NCI-H2107 (cell line): ENCODE results near the gene WAC.
"Not testable (repeated sequence)": the region's sequence is repeated elsewhere in the genome, so short reads cannot be mapped to it uniquely, and the experiment has no call there.

ENCODE experiments used
- DNase-seq: peaks from one replicate; lab custom pipeline; 2025; lab: John Stamatoyannopoulos, UW

WAC gene

DNA sequence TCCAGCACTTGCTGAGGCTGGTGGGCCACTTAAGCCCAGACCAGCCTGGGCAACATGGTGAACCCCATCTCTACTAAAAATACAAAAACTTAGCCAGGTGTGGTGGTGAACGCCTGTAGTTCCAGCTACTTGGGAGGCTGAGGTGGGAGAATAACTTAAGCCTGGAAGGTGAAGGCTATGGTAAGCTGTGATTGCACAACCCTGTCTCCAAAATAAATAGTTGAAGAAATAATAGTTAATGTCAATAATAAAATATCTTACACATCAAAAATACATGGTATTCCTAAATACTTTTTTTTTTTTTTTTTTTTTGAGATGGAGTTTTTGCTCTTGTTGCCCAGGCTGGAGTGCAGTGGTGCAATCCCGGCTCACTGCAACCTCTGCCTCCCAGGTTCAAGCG is 76.7 kb downstream of the WAC start:
- not testable (repeated sequence) for DNase-seq

DNA sequence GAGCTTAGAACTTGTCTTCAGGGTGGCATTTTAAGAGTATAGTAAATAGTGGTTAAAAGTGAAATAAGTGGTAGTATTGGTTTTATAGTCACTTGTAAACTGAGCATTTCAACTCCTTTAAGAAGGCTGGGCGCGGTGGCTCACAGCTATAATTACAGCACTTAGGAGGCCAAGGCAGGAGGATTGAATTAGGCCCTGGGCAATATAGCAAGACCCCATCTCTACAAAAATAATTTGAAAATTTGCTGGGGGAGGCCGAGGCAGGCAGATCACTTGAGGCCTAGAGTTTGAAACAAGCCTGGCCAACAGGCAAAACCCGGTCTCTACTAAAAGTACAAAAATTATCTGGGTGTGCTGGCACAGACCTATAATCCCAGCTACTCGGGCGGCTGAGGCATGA is 80.0 kb downstream of the WAC start:
- DNase-seq = no peak

DNA sequence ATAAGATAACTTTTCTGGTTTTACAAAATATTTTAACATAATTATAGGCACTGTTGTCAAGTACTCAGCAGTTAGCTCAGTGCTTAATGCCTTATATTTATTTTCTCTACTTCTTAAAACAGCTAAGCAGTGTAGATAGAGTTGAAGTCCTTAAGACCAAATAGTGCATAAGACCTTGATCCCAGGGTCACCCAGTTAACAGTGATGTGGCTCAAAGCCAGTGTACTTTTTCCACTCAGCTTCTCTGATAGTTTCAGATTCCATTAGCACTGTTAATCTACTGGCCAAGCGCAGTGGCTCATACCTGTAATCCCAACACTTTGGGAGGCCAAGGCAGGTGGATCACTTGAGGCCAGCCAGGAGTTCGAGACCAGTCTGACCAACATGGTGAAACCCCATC is 83.6 kb downstream of the WAC start:
- no peak for DNase-seq

DNA sequence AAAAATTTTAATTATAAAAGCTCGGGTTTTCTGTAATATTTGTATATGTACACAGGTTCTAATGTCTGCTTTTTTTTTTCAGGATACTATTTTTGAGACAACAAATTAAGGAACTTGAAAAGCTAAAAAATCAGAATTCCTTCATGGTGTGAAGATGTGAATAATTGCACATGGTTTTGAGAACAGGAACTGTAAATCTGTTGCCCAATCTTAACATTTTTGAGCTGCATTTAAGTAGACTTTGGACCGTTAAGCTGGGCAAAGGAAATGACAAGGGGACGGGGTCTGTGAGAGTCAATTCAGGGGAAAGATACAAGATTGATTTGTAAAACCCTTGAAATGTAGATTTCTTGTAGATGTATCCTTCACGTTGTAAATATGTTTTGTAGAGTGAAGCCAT is 86.5 kb downstream of the WAC start:
- no peak for DNase-seq

DNA sequence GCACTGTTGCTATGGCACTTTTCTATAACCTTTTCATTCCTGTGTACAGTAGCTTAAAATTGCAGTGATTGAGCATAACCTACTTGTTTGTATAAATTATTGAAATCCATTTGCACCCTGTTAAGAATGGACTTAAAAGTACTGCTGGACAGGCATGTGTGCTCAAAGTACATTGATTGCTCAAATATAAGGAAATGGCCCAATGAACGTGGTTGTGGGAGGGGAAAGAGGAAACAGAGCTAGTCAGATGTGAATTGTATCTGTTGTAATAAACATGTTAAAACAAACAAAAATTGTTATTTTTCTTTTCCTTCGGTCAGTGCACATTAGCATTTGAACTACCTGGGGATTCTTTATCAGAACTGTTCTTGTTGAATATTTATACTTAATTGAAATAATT is 87.3 kb downstream of the WAC start:
- DNase-seq = no peak

DNA sequence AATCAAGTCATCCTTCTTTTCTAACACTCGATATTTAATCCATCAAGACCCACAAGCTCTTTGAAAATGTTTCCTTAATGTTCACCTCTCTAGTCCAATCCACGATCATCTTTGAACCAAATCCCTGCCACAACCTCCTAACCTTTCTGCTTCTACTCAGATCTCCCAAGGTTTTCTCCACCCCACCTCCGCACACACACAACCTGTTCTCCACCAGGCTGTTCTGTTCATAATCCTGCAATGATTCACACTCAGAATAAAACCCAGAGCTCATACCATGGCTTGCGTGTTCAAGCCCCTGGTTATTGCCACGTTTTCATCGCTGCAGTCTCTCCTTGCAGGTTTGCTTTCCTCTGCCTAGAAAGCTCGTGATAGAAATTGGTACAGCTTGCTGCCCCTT is 90.6 kb downstream of the WAC start:
- DNase-seq = no peak

DNA sequence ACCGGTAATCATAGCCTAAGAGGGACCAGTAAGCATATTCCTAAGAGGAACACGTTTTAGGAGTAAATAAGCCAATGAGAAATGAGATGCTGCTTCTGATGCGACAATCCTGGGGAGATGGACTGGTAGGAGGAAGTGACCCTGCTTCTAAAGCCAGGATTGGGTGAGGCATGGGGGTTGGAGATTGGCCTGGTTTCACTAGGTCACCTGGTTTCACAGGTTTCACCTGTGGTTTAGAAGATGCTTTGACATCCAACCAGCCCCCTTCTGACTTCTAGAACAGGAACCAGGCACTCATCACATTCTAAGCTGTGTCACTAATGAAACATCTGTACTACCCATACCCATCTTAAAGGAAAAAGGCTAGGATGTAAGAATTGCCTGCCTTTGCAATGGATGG is 91.4 kb downstream of the WAC start:
- DNase-seq = no peak

DNA sequence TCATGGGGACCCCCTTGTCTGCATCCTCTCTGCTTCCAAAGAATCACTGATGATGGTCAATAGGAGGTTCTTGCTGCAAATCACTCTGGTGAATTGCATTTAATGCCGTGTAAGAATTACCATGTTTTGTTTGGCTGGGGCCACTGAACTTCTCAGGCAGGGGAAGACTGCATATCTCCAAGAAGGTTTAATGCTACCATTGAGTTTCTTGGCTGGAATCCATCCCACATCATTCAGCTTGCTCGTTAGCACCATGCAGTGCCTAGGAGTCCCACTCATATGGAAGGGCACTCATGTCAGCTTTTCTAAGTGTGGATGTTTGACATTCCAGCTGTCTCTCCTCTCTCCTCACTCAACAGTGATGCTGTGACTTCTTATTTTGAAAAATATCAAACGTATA is 94.2 kb downstream of the WAC start:
- no peak for DNase-seq

DNA sequence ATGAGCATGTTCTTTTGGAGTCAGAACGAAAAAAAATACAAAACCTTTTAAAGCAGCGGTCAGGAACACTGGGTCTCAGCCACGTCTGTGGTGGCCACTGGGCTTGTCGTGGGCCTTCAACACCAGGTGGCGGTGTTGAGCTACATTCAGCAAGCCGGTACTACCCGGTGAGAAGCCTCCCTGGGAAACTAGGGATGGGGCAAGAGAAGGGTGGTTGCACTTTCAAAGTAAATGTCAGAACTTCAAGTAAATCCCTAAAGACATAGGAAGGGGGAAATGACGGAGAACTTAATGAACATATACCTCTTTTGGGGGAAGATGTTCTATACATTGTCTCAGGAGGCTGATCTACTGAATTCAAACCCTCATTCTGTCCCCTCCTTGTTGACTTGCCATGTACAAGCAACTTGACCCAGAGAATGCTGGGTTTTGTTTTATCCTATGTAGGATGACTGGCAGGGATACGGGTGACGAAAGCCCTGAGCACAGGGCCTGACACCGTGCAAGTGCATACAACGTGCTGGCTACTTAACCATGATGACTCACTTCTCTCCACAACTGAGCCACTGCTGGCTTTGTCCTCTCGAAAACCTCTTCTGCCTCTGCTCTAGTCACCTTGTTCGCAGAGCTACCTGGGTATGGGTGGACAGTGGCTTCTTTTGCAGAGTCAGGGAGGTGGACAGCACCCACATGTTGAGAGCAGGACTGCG is 95.4 kb downstream of the WAC start:
- peak; percentile 37 for DNase-seq

DNA sequence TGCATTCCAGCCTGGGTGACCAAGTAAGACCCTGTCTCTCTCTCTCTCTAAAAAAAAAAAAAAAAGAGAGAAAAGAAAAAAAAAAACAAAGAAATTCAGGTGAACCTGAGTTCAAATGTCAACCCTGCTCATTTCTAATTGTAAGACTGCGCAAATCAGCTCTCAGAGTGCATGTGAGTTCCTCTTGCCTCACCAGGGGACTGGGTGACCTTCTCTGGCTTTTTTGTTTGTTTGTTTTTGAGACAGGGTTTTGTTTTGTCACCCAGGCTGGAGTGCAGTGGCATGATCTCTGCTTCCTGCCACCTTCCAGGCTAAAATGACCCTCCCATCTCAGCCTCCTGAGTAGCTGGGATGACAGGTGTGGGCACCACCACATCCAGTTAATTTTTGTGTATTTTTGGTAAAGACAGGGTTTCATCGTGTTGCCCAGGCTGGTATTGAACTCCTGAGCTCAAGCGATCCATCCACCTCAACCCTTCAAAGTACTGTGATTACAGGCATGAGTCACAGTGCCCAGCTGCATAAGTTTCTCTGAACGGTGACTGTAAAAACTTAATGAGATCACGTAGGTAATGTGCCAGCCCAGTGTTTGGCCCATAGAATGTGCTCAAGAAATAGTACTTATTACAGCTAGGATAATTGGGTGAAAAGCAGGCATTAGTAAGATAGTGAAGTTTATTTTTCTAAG is 99.1 kb downstream of the WAC start:
- no peak for DNase-seq

DNA sequence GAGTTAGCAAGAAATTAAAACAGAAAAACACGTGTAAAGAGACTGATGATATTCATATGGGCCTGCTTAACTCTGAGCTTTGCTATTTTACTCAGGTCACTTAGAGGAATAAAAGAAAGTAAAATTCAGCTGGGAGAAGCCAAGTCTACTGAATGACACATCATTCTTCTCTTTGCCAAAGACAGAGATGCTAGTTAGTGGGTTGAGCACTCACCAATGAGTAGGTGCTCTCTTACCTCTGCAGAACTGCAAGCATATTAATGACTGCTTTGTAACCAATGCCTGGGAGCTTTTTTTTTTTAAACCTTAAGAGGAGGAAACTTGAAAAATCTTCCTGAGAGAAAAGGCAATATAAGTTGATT is 99.6 kb downstream of the WAC start:
- DNase-seq = no peak

DNA sequence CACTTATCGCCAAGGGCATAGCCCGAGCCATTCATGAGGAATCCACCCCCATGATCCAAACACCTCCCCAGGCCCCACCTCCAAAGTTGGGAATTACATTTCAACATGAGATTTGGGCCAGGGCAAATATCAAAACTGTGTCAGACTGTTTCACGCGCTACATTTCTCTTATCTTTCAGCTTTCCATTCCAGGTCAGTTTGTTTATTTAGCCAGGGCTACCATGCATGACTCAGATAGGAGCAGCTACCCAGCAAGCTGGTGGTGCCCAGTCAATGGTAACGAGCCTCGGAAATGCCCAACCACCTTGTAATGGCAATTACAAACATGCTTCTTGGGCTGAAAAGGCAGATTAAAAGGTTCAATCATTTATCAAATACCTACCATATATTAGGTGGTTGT is 100.8 kb downstream of the WAC start:
- no peak for DNase-seq

DNA sequence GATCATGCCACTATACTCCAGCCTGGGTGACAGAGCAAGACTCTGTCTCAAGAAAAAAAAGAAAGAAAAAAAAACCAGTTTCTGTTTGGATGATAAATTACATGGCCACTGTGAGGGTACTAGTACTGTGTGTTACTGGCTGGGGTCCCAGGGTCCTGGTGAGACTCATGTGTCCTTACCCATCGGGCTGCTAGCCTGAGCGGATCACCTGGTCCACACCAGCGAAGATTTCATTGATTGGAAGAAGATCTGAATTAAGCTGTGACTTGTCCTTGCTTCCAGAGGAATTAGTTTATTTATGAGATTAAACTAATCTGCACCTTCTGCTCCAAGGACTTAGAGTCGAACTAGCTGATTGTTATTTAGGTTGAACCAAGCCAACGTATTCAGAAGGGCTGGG is 104.4 kb downstream of the WAC start:
- DNase-seq = no peak

DNA sequence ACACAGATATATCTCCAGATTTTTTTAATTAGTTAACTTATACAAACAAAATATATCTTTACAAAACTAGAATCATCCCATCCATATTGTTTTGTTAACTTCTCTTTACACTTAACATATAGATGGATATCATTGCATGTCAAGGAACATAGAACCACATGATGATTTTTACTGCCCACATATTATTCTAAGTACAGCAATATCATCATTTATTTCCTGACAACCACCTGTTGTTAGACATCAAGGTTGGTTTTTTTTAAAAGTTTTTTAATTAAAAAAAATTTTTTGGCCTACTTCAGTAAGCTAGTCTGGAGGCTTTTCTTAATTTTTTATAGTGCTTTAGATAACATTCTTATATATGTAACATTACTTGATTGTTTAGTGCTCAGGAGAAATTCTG is 105.5 kb downstream of the WAC start:
- no peak for DNase-seq

DNA sequence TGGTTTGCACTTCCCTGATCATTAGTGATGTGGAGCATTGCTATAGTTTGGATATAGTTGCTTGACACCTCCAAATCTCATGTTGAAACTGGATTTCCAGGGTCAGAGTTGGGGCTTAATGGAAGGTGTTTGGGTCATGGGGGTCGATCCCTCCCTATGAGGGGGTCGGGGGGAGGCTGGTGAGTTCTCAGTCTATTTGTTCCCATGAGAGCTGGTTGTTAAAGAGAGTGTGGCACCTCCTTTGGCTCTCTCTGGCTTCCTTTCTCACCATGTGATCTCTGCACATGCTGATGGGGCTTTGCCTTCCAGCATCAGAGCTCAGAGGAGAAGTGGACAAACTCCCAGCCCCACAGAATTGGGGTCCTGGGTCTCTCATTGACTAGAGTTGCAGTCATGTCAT is 107.6 kb downstream of the WAC start:
- no peak for DNase-seq

DNA sequence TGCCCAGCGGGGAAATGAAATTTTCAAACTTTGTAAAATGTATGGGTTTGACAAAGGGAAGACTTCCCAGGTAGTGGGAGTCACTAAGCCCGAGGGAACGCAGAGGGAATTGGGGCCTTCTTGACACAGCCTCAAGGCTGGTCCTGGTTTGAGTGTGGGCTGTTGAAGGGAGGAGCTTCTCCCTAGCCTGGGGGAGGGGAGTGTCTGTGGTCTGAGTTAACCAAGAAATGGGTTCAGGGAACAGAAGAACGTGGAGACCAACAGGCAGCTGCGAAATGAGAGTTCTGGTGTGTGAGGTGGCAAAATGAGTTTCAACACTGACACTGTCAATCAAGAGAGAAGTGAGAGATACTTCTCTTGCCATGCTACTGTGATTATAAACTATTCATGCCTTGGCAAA is 111.7 kb downstream of the WAC start:
- DNase-seq = no peak

DNA sequence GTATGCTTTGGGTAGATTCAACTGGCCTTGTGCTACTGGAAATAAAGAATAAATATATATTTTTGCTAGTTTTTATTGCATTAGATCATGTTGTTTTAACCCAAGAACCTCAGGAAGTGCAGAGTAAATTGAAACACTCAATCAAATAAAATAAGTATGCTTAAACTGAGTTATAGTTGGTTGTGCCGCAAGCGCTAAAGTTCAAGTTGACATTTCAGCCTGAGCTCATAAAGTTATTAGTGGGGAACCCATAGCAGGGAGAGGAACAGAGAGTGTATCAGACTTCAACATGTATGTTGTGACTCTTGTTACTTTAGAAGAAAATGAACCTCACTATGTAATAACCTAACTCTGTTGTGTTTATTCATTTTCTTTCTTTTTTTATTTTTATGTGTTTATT is 119.2 kb downstream of the WAC start:
- no peak for DNase-seq

DNA sequence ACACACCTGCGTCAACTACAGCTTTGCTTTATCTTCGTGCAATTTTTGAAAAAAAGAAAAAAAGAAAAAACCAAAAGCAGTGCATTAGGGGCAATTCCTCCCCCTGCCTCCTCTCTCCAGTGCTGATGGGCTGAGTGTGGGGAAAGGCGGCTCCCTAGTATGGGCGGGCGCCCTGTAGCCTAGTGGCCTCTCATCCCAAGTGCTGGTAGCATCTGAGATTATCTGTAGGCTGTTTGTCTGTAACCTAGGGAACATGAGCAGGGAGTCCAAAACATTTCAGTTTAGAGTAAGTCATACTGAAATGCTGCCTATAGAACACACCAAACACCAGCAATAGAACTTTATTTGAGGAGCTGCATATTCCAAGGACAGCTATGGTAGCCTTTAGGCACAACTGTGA is 119.8 kb downstream of the WAC start:
- DNase-seq = no peak

DNA sequence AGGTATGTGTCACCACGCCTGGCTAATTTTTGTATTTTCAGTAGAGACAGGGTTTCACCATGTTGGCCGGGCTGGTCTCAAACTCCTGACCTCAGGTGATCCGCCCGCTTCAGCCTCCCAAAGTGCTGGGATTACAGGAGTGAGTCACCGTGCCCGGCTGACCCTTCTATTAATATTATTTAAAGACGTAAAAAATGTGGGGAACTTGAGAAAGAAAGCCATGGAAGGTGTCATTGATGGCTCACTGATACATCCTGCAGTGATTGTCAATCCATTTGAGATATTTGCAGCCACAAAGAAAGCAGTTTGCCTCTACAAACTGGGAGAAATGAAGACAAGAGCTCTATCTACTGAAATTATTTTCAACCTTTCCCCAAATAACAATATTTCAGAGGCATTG is 125.9 kb downstream of the WAC start:
- DNase-seq = not testable (repeated sequence)

DNA sequence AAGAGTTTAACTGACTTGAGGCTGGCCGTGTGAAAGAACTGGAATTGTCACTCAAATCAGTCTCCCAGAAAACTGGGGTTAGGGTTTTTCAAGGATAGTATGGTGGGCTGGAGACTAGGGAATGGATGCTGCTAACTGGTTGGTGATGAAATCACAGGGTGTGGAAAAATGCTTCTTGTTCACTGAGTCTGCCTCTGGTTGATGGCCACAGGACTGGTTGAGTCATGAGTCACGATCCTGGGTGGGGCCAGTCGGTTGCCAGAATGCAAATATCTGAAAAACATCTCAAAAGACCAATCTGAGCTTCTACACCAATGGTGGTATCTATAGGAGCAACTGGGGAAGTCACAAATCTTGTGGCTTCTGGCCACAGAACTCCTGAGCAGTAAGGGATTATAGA is 128.1 kb downstream of the WAC start:
- no peak for DNase-seq

DNA sequence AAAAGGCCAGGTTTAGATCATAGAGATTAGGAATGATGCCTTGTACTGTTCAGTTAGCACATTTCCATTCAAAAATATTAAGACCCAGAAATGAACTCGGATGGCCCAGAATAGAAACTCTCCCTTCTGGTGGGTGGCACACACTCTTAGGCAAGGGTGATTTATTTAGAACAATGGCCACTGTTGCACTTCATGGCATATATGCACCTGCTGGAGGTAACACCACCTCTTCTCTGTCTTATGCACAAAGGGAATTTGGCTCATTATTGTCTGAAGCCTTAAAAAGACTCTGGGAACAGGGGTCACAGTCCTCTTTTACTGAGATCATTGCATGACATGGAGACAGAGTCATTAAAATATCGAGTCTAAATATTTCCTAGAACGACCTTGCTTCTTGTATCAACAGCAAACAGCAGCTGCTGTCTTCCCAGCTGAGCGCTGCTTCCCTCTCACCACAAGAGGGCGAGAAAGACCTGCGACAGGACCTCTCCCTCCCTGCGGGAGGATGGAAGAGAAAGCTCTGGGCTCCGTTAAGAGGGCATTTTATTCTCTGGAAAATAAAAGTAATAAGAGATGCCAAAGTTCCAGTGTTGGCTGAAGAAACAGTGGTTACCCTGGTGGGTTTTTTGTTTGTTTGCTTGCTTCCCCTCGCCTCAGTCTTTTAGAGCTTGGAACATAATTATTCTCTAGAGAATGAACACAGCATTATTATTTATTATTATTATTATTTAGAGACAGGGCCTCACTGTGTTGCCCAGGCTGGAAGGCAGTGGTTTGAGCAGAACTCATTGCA is 130.9 kb downstream of the WAC start:
- peak; percentile 40 for DNase-seq

DNA sequence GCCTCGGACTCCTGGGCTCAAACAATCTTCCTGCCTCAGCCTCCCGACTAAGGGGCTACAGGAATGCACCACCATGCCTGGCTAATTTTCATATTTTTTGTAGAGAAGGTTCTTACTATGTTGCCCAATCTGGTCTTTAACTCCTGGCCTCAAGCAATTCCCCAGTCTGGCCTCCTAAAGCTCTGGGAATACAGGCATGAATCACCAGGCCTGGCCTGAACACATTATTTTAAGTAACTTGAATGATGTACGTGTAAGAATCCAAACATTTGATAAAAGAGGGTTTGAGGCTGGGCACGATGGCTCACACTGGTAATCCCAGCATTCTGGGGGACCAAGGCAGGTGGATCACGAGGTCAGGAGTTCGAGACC is 131.4 kb downstream of the WAC start:
- DNase-seq = no peak

DNA sequence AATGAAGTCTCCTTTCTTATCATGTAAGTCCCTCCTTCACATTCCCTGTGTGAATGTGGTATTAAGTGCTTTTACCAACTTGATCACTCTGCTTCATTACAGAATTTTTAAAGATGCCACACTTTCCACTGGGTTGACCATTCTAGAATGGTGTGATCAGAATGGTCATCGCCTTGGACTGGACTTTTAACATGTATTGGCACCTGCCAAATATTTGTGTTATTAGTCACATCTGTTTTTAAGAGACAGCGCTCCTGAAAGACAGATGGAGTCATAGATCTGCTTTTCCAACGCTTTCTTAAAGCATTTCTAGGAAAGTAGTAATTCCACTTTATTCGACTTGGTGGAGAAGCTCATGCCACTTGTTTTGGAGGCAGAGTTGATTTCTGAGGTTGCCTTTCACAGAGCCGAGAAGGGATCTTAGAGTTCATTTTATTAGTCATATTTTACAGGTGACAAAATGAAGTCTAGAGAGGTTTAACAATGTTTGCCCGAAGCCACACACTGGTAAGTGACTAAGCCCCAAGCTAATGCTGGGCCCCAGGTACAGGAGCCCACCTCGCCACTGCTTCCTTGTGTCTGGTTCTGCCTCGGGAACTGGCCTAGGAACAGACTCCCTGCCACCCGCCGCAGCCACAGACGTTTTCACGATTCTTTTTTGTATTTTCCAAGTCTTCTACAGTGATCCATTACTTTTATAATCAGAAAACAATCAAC is 134.0 kb downstream of the WAC start:
- no peak for DNase-seq
